ENCODE data around the gene TRIM51.
A peak's percentile ranks its signal among the peaks of the same experiment; 100 is the strongest.
"Not testable (repeated sequence)": the region's sequence is repeated elsewhere in the genome, so short reads cannot be mapped to it uniquely, and the experiment has no call there.

The TRIM51 gene

DNA sequence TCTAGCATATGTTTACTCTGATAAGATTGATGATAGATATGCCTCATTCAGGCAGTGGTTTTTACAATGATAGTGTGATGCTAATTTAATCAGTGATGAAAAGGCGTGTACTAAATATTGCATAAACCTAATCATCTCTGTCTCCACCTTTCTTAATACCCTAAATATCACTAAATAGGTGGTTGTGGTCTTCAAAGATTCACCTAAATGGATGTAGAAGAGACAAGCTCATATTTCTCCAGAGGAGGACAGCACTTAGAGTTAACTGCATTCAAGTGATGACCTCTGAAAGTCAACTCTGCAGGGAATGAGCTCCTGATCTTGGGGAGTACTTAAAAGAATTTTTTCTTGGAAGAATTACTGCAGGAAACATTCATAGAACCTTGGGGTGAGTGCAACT, at the start of gene TRIM51:
Gene TRIM51 (plus strand): TSS at position 301 of the 400 bp plus-strand sequence. CDS start 2,132 bp downstream, outside the sequence.
- DNase-seq; in situ Hi-C loops (cut with HindIII; ENCODE audit: low pct_ligation_motif_present, low pct_unique_long_range_greater_than_20kb, low sequenced_read_pairs): not testable (repeated sequence)

DNA sequence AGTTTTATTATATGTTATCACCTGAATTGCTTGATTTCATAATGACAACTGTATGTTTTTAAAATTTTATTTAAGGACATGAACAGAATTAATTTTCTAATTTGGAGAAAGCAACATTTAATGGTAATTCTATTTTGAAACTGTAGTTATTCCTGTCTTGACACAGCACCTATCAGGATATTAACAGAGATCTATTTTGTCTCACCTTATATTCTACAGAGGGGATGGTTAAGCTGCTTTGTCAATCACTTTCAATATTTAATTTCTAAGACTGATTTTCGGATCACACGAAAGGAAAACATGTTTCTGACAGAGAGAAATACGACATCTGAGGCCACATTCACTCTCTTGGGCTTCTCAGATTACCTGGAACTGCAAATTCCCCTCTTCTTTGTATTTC, 44.6 kb upstream of the TRIM51 start, which contains the start of gene OR5D16:
Gene OR5D16 (plus strand): TSS at position 301 of the 400 bp plus-strand sequence. CDS start 0 bp downstream, at position 301.
- no peak for DNase-seq
- in situ Hi-C loops (cut with HindIII; ENCODE audit: low pct_ligation_motif_present, low pct_unique_long_range_greater_than_20kb, low sequenced_read_pairs), result no loop called here

DNA sequence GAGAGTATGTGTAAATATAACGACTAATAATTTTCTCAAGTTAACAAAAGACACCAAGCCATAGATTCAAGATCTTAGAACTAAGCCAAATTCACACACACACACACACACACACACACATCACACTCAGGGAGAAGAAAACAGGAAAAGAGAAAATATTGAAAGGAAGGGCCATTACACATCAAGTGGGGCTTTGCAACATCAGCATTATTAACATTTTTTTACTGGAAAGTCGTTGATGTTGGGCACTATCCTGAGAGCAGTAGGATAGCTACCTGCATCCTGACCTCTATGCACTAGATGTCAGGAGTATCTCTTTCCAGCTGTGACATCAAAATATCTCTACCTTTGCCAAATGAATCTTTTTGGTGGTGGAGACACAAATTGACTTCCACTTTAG, 35.6 kb upstream of the TRIM51 start:
- in situ Hi-C loops (cut with HindIII; ENCODE audit: low pct_ligation_motif_present, low pct_unique_long_range_greater_than_20kb, low sequenced_read_pairs), result no loop called here
- no peak for DNase-seq

DNA sequence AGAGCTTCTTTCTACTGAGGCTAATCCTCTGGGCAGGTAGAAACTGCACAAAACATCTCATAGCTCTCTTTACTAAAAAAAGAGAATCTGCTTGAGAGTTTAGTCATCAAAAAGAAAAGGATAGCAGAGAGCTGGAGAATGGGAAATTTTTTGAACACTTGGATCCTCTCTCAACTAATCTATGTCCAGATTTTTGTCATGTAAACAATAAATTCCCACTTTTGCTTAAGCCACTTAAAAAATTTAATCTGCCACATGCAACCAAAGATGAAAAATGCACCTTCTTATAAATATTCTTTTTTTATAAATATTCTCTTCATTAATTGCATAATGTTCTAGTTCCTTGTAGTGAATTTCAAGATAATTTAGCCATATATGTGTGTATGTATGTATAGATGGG, 34.1 kb upstream of the TRIM51 start:
- in situ Hi-C loops (cut with HindIII; ENCODE audit: low pct_ligation_motif_present, low pct_unique_long_range_greater_than_20kb, low sequenced_read_pairs), result no loop called here
- no peak for DNase-seq

DNA sequence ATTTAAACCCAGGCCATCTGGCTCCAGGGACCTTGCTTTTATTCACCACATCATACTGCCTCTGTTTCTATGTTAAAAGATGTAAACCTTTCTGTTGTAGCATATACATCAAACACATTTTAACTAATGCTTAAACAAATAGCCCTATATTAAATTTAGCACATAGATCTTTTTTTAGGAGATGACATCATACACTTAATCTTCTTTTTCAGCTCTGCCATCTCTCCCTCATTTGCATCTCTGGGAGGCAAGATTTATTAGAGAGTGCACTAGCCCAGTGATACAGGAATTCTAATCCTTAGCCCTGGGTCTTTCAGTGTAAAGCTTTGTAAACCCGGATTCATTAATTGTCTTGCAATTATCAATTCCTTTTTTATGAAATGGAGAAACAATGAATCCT, 31.0 kb upstream of the TRIM51 start:
- in situ Hi-C loops (cut with HindIII; ENCODE audit: low pct_ligation_motif_present, low pct_unique_long_range_greater_than_20kb, low sequenced_read_pairs), result no loop called here
- DNase-seq, result no peak

DNA sequence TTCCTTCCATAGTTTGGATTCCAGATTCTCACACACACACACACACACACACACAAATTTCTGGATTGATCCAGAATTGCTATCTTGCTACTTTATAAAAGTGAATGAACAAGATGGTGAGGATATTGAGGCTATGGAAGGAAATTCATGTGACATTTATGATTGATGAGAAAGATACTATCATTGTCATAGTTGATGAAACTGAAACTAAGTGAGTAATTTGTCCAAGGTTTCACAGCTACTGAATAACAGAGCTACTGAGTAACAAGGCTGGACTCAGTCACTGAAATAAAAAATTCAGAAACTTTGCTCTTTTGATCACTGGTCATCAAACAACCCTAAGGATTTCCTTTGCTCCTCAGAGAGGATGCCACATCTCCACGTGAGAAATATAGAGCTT, 28.4 kb upstream of the TRIM51 start:
- in situ Hi-C loops (cut with HindIII; ENCODE audit: low pct_ligation_motif_present, low pct_unique_long_range_greater_than_20kb, low sequenced_read_pairs), result no loop called here
- no peak for DNase-seq

- DNase-seq; in situ Hi-C loops (cut with HindIII; ENCODE audit: low pct_ligation_motif_present, low pct_unique_long_range_greater_than_20kb, low sequenced_read_pairs): not testable (repeated sequence)
These were observed 15.7 kb upstream of the TRIM51 start for GRCh38 chr11:55867354-55867753.

GRCh38 chr11:55872731-55873130, 10.4 kb upstream of the TRIM51 start:
- in situ Hi-C loops (cut with HindIII; ENCODE audit: low pct_ligation_motif_present, low pct_unique_long_range_greater_than_20kb, low sequenced_read_pairs); DNase-seq: not testable (repeated sequence)

- in situ Hi-C loops (cut with HindIII; ENCODE audit: low pct_ligation_motif_present, low pct_unique_long_range_greater_than_20kb, low sequenced_read_pairs), result not testable (repeated sequence)
These were observed 10.0 kb upstream of the TRIM51 start for GRCh38 chr11:55873146-55873545.

DNA sequence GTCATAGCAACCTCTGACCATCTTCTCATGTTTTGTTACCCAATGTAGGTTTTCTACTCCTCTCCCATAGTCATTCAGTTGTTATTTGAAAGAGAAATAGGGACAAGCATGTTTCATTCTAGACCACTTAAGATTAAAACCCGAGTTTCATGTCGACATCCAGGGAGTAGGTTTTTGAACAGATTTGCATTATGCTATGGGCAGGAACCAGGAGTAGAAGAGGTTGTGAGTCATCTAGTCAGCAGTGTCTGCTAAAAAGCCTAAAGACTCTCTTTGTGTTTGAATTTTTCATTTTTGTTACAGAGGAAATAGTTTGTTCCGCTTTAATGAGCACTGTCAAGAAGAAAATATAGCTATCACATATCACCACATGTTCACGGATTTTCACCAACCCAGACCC, 1.9 kb downstream of the TRIM51 start:
- DNase-seq; in situ Hi-C loops (cut with HindIII; ENCODE audit: low pct_ligation_motif_present, low pct_unique_long_range_greater_than_20kb, low sequenced_read_pairs): not testable (repeated sequence)

More at GRCh38 chr11:55873146-55873545, 10.0 kb upstream of the TRIM51 start:
- not testable (repeated sequence) for DNase-seq

GRCh38 chr11:55885481-55885880, 2.4 kb downstream of the TRIM51 start:
- DNase-seq; in situ Hi-C loops (cut with HindIII; ENCODE audit: low pct_ligation_motif_present, low pct_unique_long_range_greater_than_20kb, low sequenced_read_pairs): not testable (repeated sequence)

- in situ Hi-C loops (cut with HindIII; ENCODE audit: low pct_ligation_motif_present, low pct_unique_long_range_greater_than_20kb, low sequenced_read_pairs), result no loop called here
- DNase-seq, result peak; percentile 6
These were observed 12.1 kb downstream of the TRIM51 start for GRCh38 chr11:55895216-55895615.

GRCh38 chr11:55902308-55902707, 19.2 kb downstream of the TRIM51 start:
- no peak for DNase-seq
- in situ Hi-C loops (cut with HindIII; ENCODE audit: low pct_ligation_motif_present, low pct_unique_long_range_greater_than_20kb, low sequenced_read_pairs), result no loop called here

DNA sequence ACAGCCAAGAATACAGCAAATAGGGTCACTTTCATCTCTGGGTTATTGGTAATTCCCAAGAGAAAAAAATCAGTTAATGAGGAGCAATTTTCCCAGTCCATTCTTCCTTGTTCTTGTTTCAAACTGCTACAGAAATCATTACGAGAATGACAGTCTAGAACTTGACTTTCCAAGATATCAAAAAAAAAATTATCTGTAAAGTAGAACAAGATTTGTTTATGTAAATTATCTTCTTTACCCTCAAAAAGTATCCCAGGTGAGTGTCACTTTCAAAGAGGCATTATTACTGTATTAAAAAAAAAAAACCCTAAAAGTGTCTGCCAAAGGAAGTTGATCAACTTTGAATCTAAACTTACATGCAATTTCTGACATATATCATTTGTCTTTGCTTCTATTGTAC, 31.4 kb downstream of the TRIM51 start, which contains the start of gene OR5W2:
Gene OR5W2 (minus strand): TSS at position 101 of the 400 bp plus-strand sequence. CDS start 0 bp downstream, at position 101.
- no peak for DNase-seq
- in situ Hi-C loops (cut with HindIII; ENCODE audit: low pct_ligation_motif_present, low pct_unique_long_range_greater_than_20kb, low sequenced_read_pairs), result no loop called here

GRCh38 chr11:55920537-55920936, 37.4 kb downstream of the TRIM51 start:
- in situ Hi-C loops (cut with HindIII; ENCODE audit: low pct_ligation_motif_present, low pct_unique_long_range_greater_than_20kb, low sequenced_read_pairs), result no loop called here
- DNase-seq, result no peak

DNA sequence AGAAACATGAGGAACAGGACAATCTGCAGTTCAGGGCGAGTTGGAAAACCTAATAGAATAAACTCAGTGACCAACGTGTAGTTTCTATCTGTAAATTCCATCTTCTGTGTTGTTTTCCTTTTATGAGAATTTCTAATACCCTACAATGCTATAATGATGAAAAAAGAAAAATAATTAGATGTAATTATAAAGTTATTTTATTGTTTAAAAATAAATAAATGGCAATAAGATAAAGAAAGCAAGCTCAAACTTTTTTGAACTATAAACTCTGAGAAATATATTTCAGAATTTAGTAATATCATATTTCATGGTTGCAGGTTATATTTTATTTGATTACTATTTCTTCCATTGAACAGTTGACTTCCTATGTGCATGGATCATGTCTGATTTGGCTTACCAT, 53.2 kb downstream of the TRIM51 start, which contains the start of gene OR5I1:
Gene OR5I1 (minus strand): TSS at position 101 of the 400 bp plus-strand sequence. CDS start 0 bp downstream, at position 101.
- no peak for DNase-seq
- in situ Hi-C loops (cut with HindIII; ENCODE audit: low pct_ligation_motif_present, low pct_unique_long_range_greater_than_20kb, low sequenced_read_pairs), result no loop called here

Data from ACHN (cell line).